ENCODE results near the gene BAHCC1. TPM values are rescaled to one million over a fixed set of nuclear protein-coding genes. Genes with fewer than 3 reads are reported as not detected.
"Not testable (repeated sequence)": the region's sequence is repeated elsewhere in the genome, so short reads cannot be mapped to it uniquely, and the experiment has no call there.

BAHCC1 gene
- total and polyA plus RNA-seq, 2 donors = 10.1 to 15.9 TPM

- Histone ChIP-seq H3K27ac (ENCODE audit: low read depth) (no peak overlapping the region), H3K36me3 (ENCODE audit: insufficient read depth) (no peaks in the 10 kb centered on the region), H3K4me1 (ENCODE audit: insufficient read depth) (no peaks in the 10 kb centered on the region), H3K4me3 (ENCODE audit: low read depth, low read length) (no peak overlapping the region)
- no peak for DNase-seq (ENCODE audit: extremely low spot score)
- 66% methylated on average over 16 of the region's 16 CpGs for WGBS
Measured at GRCh38 chr17:81423698-81424071, 28.4 kb downstream of the BAHCC1 start.

- H3K4me3 ChIP-seq (ENCODE audit: low read depth, low read length) = no peak overlapping the region
- H3K27ac ChIP-seq (ENCODE audit: low read depth) = no peak overlapping the region
- H3K36me3 ChIP-seq (ENCODE audit: insufficient read depth) = no peaks in the 10 kb centered on the region
- peaks cover 4% of the 10 kb centered on the region for H3K4me1 ChIP-seq (ENCODE audit: insufficient read depth)
- WGBS = 99% methylated on average over 5 of the region's 5 CpGs
- no peak for DNase-seq (ENCODE audit: extremely low spot score)
Measured at GRCh38 chr17:81424151-81425017, 29.1 kb downstream of the BAHCC1 start.

GRCh38 chr17:81425041-81425440 lies 29.8 kb downstream of the BAHCC1 start:
- H3K4me1 ChIP-seq (ENCODE audit: insufficient read depth); H3K27ac ChIP-seq (ENCODE audit: low read depth); H3K4me3 ChIP-seq (ENCODE audit: low read depth, low read length); DNase-seq (ENCODE audit: extremely low spot score); H3K36me3 ChIP-seq (ENCODE audit: insufficient read depth): not testable (repeated sequence)

GRCh38 chr17:81425716-81426392 lies 30.6 kb downstream of the BAHCC1 start:
- H3K36me3 ChIP-seq (ENCODE audit: insufficient read depth); DNase-seq (ENCODE audit: extremely low spot score); H3K4me3 ChIP-seq (ENCODE audit: low read depth, low read length); H3K4me1 ChIP-seq (ENCODE audit: insufficient read depth); H3K27ac ChIP-seq (ENCODE audit: low read depth): not testable (repeated sequence)
- 91% methylated on average over 4 of the region's 4 CpGs for WGBS

- no peak overlapping the region for H3K27ac ChIP-seq (ENCODE audit: low read depth)
- H3K4me3 ChIP-seq (ENCODE audit: low read depth, low read length) = no peak overlapping the region
- H3K36me3 ChIP-seq (ENCODE audit: insufficient read depth) = no peaks in the 10 kb centered on the region
- peaks cover 4% of the 10 kb centered on the region for H3K4me1 ChIP-seq (ENCODE audit: insufficient read depth)
- no peak for DNase-seq (ENCODE audit: extremely low spot score)
- WGBS = 84% methylated on average over 22 of the region's 22 CpGs
Measured at GRCh38 chr17:81426393-81427172, 31.3 kb downstream of the BAHCC1 start.

- Histone ChIP-seq H3K4me1 (ENCODE audit: insufficient read depth) (peaks cover 4% of the 10 kb centered on the region), H3K4me3 (ENCODE audit: low read depth, low read length) (no peak overlapping the region), H3K36me3 (ENCODE audit: insufficient read depth) (no peaks in the 10 kb centered on the region), H3K27ac (ENCODE audit: low read depth) (no peak overlapping the region)
- DNase-seq (ENCODE audit: extremely low spot score) = no peak
- 72% methylated on average over 41 of the region's 41 CpGs for WGBS
Measured at GRCh38 chr17:81427173-81428120, 32.2 kb downstream of the BAHCC1 start.

GRCh38 chr17:81428121-81428515 lies 32.9 kb downstream of the BAHCC1 start:
- DNase-seq (ENCODE audit: extremely low spot score) = no peak
- Histone ChIP-seq H3K4me1 (ENCODE audit: insufficient read depth) (peaks cover 4% of the 10 kb centered on the region), H3K4me3 (ENCODE audit: low read depth, low read length) (no peak overlapping the region), H3K36me3 (ENCODE audit: insufficient read depth) (no peaks in the 10 kb centered on the region), H3K27ac (ENCODE audit: low read depth) (no peak overlapping the region)
- 77% methylated on average over 12 of the region's 12 CpGs for WGBS

GRCh38 chr17:81428516-81428915 lies 33.3 kb downstream of the BAHCC1 start:
- Histone ChIP-seq H3K27ac (ENCODE audit: low read depth) (no peak overlapping the region), H3K4me1 (ENCODE audit: insufficient read depth) (peaks cover 4% of the 10 kb centered on the region), H3K36me3 (ENCODE audit: insufficient read depth) (no peaks in the 10 kb centered on the region), H3K4me3 (ENCODE audit: low read depth, low read length) (no peak overlapping the region)
- no peak for DNase-seq (ENCODE audit: extremely low spot score)
- WGBS = 80% methylated on average over 11 of the region's 11 CpGs

- no peak for DNase-seq (ENCODE audit: extremely low spot score)
- 30% methylated on average over 41 of the region's 41 CpGs for WGBS
- no peak overlapping the region for H3K4me3 ChIP-seq (ENCODE audit: low read depth, low read length)
- peaks cover 4% of the 10 kb centered on the region for H3K4me1 ChIP-seq (ENCODE audit: insufficient read depth)
- no peaks in the 10 kb centered on the region for H3K36me3 ChIP-seq (ENCODE audit: insufficient read depth)
- H3K27ac ChIP-seq (ENCODE audit: low read depth) = no peak overlapping the region
Measured at GRCh38 chr17:81428948-81429774, 33.9 kb downstream of the BAHCC1 start.

GRCh38 chr17:81429821-81430551 lies 34.7 kb downstream of the BAHCC1 start:
- H3K36me3 ChIP-seq (ENCODE audit: insufficient read depth) = no peaks in the 10 kb centered on the region
- H3K4me3 ChIP-seq (ENCODE audit: low read depth, low read length) = no peak overlapping the region
- H3K27ac ChIP-seq (ENCODE audit: low read depth) = no peak overlapping the region
- DNase-seq (ENCODE audit: extremely low spot score) = no peak
- WGBS = 36% methylated on average over 30 of the region's 30 CpGs
- peaks cover 4% of the 10 kb centered on the region for H3K4me1 ChIP-seq (ENCODE audit: insufficient read depth)

- Histone ChIP-seq H3K27ac (ENCODE audit: low read depth) (no peak overlapping the region), H3K36me3 (ENCODE audit: insufficient read depth) (no peaks in the 10 kb centered on the region), H3K4me1 (ENCODE audit: insufficient read depth) (peaks cover 4% of the 10 kb centered on the region), H3K4me3 (ENCODE audit: low read depth, low read length) (no peak overlapping the region)
- DNase-seq (ENCODE audit: extremely low spot score) = no peak
- 96% methylated on average over 25 of the region's 25 CpGs for WGBS
Measured at GRCh38 chr17:81431545-81432482, 36.6 kb downstream of the BAHCC1 start.

Measured in urinary bladder (tissue), 4 donors.